Hepatocyte (in vitro differentiated cells): Measurements from ENCODE around the gene PLPPR3.

Experiments
- CTCF ChIP-seq: fragments of 200-600 bp; sonication (generic); IDR thresholded peaks from 2 replicates; pipeline ENCODE4 v1.5.1; 2016; ENCODE audit warnings: antibody characterized with exemption, mild to moderate bottlenecking; ENCODE audit not compliant: poor library complexity
- EZH2 ChIP-seq: fragments of 200-600 bp; sonication (generic); IDR thresholded peaks from 2 replicates; pipeline ENCODE4 v1.6.1; 2016; ENCODE audit warnings: antibody characterized with exemption, mild to moderate bottlenecking, borderline replicate concordance
- EZH2phosphoT487 ChIP-seq: fragments of 200-600 bp; sonication (generic); IDR thresholded peaks from one replicate; pipeline ENCODE4 v1.6.1; 2018; ENCODE audit warnings: antibody characterized with exemption, mild to moderate bottlenecking, low read depth, moderate library complexity; ENCODE audit not compliant: unreplicated experiment, severe bottlenecking

- TF ChIP-seq EZH2phosphoT487: no peak
- TF ChIP-seq CTCF: no peak
- no peak for TF ChIP-seq EZH2
Observed at GRCh38 chr19:797528-798414, 24.0 kb downstream of the PLPPR3 start.
